Lower leg skin (tissue), 3 donors: Measurements from ENCODE around the gene FAM120C.

Source experiments
- CTCF ChIP-seq, 3 donors: fragments of 450-650 bp; IDR thresholded peaks; one replicate each; pipeline ENCODE4 v1.5.1; 2016; ENCODE audit warnings: antibody characterized with exemption in 3 of 3, mild to moderate bottlenecking in 3 of 3, moderate library complexity in 2 of 3
- POLR2A ChIP-seq, 2 donors: fragments of 450-650 bp; IDR thresholded peaks; one replicate each; pipeline ENCODE4 v1.6.1; 2016 to 2017; ENCODE audit warnings: antibody characterized with exemption in 2 of 2, mild to moderate bottlenecking in 1 of 2, moderate library complexity in 1 of 2

- no peak for TF ChIP-seq CTCF (IDR thresholded peaks at IDR 0.05)
- TF ChIP-seq POLR2A (IDR thresholded peaks at IDR 0.05) = no peak
Measured at GRCh38 chrX:54134269-54134668, 48.8 kb downstream of the FAM120C start.
